ENCODE measurements around the gene ZNF648. TPM values are rescaled to one million over a fixed set of nuclear protein-coding genes. Genes with fewer than 3 reads are reported as not detected.
"Not testable (repeated sequence)": the region's sequence is repeated elsewhere in the genome, so short reads cannot be mapped to it uniquely, and the experiment has no call there.

Gene ZNF648
- total RNA-seq, 4 donors from 2014 or later, result 0.14 to 0.48 TPM; not detected in 2

DNA sequence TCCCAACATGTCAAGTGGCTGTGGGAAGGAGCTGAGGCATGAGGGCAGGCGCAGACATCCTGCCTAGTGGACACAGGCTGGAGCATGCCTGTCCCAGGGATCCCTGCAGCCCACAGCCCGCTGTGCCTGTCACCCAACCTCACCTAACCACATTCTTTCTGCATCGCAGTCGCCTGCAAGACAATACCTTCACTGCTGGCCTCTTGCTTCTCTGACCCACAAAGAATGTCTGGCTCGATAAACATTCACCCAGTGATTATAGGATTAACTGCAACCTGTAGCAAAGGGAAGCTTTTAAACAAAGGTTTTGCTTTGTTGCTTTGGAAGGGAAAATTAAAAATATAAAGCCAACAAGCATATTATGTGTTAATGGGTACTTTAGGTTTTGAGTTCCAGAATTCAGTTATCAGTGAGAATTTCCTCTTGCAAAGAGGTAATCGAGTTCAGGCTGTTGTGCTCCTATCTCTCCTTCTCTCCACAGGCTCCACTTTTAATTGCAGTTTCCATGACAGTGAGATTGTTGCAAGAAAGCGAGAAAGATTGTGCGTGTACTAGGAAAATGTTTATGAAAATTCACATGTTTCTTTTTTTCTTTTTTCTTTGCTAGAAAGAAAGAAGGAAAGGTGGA is 40.0 kb upstream of the ZNF648 start:
- in situ Hi-C loops (cut with MboI; ENCODE audit: low pct_ligation_motif_present in 1 of 4, low pct_unique_long_range_greater_than_20kb in 1 of 4, low sequenced_read_pairs in 3 of 4) (no loop called here), intact Hi-C loops (cut with DNase I; ENCODE audit: low total_unique reads) (no loop called here)
- Histone ChIP-seq H3K27me3 (no peaks in the 10 kb centered on the region), H3K4me3 (no peak overlapping the region), H3K27ac (no peak overlapping the region), H3K4me1 (peaks cover 0 to 12% (median 0%) of the 10 kb centered on the region in 4 donors), H3K36me3 (no peaks in the 10 kb centered on the region), H3K9me3 (no peaks in the 10 kb centered on the region)
- peak; percentile 26 for DNase-seq
- 22 to 31% methylated on average over 4 to 8 of the region's 8 CpGs for WGBS, 2 donors (ENCODE audit: low coverage in 1 of 2)
- TF ChIP-seq POLR2AphosphoS5 (IDR thresholded peaks at IDR 0.05), result no peak
- TF ChIP-seq EP300 (IDR thresholded peaks at IDR 0.05; ENCODE audit: low read depth), result no peak
- TF ChIP-seq POLR2A (IDR thresholded peaks at IDR 0.05), result no peak
- TF ChIP-seq, protein P1, sequence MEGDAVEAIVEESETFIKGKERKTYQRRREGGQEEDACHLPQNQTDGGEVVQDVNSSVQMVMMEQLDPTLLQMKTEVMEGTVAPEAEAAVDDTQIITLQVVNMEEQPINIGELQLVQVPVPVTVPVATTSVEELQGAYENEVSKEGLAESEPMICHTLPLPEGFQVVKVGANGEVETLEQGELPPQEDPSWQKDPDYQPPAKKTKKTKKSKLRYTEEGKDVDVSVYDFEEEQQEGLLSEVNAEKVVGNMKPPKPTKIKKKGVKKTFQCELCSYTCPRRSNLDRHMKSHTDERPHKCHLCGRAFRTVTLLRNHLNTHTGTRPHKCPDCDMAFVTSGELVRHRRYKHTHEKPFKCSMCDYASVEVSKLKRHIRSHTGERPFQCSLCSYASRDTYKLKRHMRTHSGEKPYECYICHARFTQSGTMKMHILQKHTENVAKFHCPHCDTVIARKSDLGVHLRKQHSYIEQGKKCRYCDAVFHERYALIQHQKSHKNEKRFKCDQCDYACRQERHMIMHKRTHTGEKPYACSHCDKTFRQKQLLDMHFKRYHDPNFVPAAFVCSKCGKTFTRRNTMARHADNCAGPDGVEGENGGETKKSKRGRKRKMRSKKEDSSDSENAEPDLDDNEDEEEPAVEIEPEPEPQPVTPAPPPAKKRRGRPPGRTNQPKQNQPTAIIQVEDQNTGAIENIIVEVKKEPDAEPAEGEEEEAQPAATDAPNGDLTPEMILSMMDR (IDR thresholded peaks at IDR 0.05), result no peak

GRCh38 chr1:182098301-182098700 is 36.8 kb upstream of the ZNF648 start:
- 85% methylated on average over 4 of the region's 4 CpGs; no CpG with 5 or more reads in 1 of the 2 donors for WGBS, 2 donors (ENCODE audit: low coverage in 1 of 2)
- H3K27me3 ChIP-seq, result no peaks in the 10 kb centered on the region
- no peak overlapping the region for H3K27ac ChIP-seq
- no peak for DNase-seq
- no peaks in the 10 kb centered on the region for H3K36me3 ChIP-seq
- TF ChIP-seq EP300 (IDR thresholded peaks at IDR 0.05; ENCODE audit: low read depth), result no peak
- TF ChIP-seq POLR2A (IDR thresholded peaks at IDR 0.05), result no peak
- TF ChIP-seq, protein P1 (IDR thresholded peaks at IDR 0.05), result no peak
- no peak for TF ChIP-seq POLR2AphosphoS5 (IDR thresholded peaks at IDR 0.05)
- no peak overlapping the region for H3K4me3 ChIP-seq
- intact Hi-C loops (cut with DNase I; ENCODE audit: low total_unique reads), result no loop called here
- H3K9me3 ChIP-seq, result no peaks in the 10 kb centered on the region
- in situ Hi-C loops (cut with MboI; ENCODE audit: low pct_ligation_motif_present in 1 of 4, low pct_unique_long_range_greater_than_20kb in 1 of 4, low sequenced_read_pairs in 3 of 4), result loop anchor here (10.0 to 25.0 kb wide), 3 partner anchors 486 to 689 kb away; partner anchors contain the start of genes RNASEL (in 4 of the 4) and NPL (in 3 of the 4)
- peaks cover 0 to 12% (median 0%) of the 10 kb centered on the region in 4 donors for H3K4me1 ChIP-seq

DNA sequence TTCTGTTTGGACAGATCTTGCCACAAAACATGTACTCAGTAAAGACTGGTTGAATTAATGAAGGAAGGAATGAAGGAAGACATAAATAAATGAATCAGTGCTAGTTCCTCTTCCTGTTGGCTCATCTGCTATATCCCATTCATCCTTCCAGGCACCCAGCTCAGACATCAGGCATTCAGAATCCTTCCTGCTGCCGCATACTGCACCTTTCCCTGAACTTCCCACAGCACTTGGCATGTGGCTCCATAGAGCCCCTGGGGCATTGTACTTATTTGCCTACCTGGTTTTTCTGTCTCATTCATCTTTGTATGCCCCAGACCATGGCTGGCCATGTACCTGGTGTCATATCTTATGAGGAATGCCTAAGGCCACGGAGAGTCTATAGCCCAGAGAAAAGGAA is 34.4 kb upstream of the ZNF648 start:
- no peak for DNase-seq
- no peaks in the 10 kb centered on the region for H3K27me3 ChIP-seq
- H3K27ac ChIP-seq, result no peak overlapping the region
- TF ChIP-seq, protein P1 (IDR thresholded peaks at IDR 0.05), result no peak
- no peak for TF ChIP-seq POLR2AphosphoS5 (IDR thresholded peaks at IDR 0.05)
- no peaks in the 10 kb centered on the region for H3K36me3 ChIP-seq
- 83 to 89% methylated on average over 1 to 2 of the region's 2 CpGs for WGBS, 2 donors (ENCODE audit: low coverage in 1 of 2)
- in situ Hi-C loops (cut with MboI; ENCODE audit: low pct_ligation_motif_present in 1 of 4, low pct_unique_long_range_greater_than_20kb in 1 of 4, low sequenced_read_pairs in 3 of 4) (loop anchor here (10.0 to 25.0 kb wide), 3 partner anchors 489 to 691 kb away; partner anchors contain the start of genes RNASEL (in 4 of the 4) and NPL (in 3 of the 4)), intact Hi-C loops (cut with DNase I; ENCODE audit: low total_unique reads) (no loop called here)
- no peaks in the 10 kb centered on the region for H3K4me1 ChIP-seq
- no peak overlapping the region for H3K4me3 ChIP-seq
- no peaks in the 10 kb centered on the region for H3K9me3 ChIP-seq

DNA sequence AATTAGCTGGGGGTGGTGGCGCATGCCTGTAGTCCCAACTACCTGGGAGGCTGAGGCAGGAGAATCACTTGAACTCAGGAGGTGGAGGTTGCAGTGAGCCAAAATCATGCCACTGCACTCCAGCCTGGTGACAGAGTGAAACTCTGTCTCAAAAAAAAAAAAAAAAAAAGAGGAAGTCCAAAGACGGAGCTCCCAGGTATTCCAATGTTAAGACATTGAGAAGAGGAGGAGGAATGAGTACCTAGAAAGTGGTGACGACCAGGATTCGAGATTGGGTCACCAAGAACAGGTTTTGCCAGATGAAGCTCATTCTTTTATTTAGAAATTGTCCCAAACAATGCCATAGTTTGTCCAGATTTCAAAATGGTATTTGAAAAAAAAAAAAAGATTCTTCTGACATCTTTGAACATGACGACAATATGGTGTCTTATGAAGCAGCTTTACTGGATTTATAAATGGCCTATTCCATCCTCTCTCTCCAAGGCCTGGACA is 33.0 kb upstream of the ZNF648 start:
- in situ Hi-C loops (cut with MboI; ENCODE audit: low pct_ligation_motif_present in 1 of 4, low pct_unique_long_range_greater_than_20kb in 1 of 4, low sequenced_read_pairs in 3 of 4), result loop anchor here (10.0 to 25.0 kb wide), 3 partner anchors 490 to 693 kb away; partner anchors contain the start of genes RNASEL (in 4 of the 4) and NPL (in 3 of the 4)
- WGBS, 2 donors (ENCODE audit: low coverage in 1 of 2), result 83 to 88% methylated on average over 4 to 5 of the region's 5 CpGs
- H3K4me1 ChIP-seq; H3K27me3 ChIP-seq; H3K4me3 ChIP-seq; H3K9me3 ChIP-seq; DNase-seq; H3K36me3 ChIP-seq; intact Hi-C loops (cut with DNase I; ENCODE audit: low total_unique reads); H3K27ac ChIP-seq: not testable (repeated sequence)

All from transverse colon (tissue), 4 donors.